G401 (cell line): ENCODE data around the gene IFITM1. TPM values are rescaled to one million over a fixed set of nuclear protein-coding genes. Genes with fewer than 3 reads are reported as not detected.
"Not testable (repeated sequence)": the region's sequence is repeated elsewhere in the genome, so short reads cannot be mapped to it uniquely, and the experiment has no call there.

Source experiments
- DNase-seq: peaks from one replicate; pipeline ENCODE4 v3.0.0-alpha.2; 2015; ENCODE audit warnings: low spot score
- in situ Hi-C: cut with HindIII; loops from 2 replicates; pipeline ENCODE4 v1.10.0; 2016; ENCODE audit warnings: low sequenced_read_pairs, mixed read lengths
- total RNA-seq: library from RNA; depleted of rRNA; stranded (reverse); fragments of >200 nt; shearing (Covaris generic); gene quantifications from 2 replicates; pipeline ENCODE4 v1.2.3, GENCODE V29; 2014; rRNA removed

The IFITM1 gene
- total RNA-seq, 1 experiment from 2014 or later, result 76.4 TPM

DNA sequence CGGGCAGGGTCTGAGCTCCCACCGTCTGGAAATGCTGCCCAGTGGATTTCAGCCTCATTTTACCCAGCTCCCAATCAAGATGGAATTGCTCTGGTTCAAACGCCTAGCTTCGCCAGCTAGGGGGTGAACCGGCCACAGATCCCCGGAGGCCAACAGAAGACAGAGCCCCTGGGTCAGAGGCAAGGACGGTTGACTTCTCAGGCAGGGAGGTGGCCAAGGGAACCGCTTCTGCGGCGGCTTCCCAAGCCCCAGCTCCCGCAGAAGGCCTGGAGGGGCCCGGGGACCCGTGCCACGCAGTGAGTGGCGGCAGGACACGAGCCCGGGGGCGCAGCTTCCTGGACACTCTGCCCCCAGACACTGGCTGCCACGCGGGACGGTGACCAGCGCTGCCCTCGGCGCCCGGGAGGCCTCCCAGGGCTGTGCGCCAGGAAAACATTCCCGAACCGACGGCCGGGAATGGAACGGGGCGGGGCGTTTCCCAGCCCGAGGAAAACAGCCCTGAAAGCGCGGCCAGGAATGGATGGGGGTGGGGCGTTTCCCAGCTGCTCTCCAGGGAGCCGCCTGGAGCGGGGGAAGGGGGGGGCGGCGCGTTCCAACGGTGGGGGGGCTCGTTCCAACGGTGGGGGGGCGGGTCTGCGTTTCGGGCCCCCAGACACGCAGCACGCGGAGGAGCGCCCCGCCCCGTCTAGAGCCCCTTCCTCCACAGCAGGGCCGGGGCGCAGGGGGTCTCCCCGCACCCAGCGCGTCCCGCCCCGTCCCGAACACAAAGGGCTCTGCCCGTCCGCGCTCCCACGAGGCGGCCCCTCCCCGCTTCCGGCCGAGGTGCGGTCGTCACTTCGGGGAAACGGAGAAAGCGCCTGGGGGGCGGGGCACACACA, 42.0 kb downstream of the IFITM1 start:
- DNase-seq, result no peak
- in situ Hi-C loops, result no loop called here

DNA sequence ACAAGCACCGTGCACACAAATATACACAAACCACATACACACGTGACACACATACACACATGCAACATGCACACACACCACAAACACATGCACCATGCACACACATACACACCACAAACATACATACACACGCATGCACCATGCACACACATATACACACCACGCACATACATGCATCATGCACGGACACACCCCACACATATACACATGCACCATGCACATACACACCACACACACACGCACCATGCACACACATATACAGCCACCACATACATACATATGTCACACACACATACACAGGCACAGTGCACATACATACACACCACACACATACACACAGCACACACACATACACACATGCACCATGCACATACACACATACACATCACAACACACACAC, 42.8 kb downstream of the IFITM1 start:
- in situ Hi-C loops, result no loop called here
- no peak for DNase-seq

DNA sequence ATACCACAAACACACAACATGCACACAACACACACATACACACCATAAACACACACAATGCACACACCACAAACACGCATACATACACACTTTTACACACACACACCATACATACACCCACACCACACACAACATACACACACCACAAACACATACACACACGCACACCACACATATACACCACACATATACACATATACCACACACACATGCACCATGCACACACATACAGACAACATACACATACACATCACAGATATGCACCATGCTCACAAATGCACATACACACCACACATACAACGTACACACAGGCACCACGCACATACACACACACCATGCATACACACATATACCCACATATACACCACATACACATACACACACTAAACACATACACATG, 43.7 kb downstream of the IFITM1 start:
- DNase-seq, result no peak

DNA sequence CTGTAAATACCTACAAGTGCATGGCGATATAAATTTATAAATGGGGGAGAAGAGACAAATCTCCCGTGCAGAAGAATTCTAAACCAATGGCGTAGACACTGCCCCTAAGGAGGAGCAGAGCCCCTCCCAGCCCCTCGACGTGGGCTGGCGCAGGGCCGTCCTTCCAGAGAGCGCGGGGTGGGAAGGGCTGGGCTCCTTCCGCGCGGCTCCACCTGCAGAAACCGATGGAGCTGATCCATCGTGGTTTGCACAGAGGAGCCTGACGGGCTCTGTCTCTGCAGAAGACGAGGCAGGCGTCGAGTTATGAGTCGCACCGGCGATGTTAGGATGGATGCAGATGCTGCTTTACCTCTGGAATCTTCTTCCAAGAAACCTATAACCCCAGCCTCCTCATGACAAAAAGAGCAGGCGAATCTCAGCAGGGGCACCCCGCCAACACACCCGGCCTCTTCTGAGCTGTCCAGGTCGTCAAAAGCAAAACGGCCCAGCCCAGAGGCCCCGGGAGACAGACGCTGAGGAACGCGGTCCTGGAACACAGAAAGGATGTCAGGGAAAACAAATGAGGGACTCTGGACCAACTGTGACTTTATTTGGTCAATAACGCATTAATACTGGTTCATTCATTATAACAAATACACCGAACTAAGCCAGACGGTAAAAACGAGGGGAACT, 44.4 kb downstream of the IFITM1 start:
- in situ Hi-C loops, result no loop called here
- no peak for DNase-seq

More for the DNA sequence above, 43.7 kb downstream of the IFITM1 start:
- in situ Hi-C loops, result no loop called here

DNA sequence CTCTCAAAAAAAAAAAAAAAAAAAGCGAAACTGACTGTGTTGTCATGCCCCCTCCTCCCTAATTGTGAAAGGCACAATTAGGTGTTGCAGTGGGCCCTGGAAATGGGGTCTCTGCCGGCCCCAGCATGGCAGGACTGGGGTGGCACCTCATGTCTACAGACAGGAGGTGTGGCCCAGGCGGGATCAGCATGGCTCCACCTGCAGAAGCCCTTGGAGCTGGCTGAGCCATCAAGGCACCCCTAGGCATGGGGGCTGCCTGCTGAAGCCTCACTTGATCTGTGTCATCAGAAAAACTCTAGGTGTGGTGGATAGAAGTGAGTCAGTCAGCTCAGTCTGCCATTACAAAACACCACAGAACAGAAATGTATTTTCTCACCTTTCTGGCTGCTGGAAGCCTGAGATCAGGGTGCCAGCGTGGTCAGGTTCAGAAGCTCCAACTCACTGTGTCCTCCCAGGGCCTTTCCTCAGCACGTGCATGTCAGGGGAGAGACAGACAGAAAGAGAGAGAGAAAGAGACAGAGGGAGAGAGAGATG, 45.4 kb downstream of the IFITM1 start:
- DNase-seq, result no peak
- in situ Hi-C loops, result no loop called here

DNA sequence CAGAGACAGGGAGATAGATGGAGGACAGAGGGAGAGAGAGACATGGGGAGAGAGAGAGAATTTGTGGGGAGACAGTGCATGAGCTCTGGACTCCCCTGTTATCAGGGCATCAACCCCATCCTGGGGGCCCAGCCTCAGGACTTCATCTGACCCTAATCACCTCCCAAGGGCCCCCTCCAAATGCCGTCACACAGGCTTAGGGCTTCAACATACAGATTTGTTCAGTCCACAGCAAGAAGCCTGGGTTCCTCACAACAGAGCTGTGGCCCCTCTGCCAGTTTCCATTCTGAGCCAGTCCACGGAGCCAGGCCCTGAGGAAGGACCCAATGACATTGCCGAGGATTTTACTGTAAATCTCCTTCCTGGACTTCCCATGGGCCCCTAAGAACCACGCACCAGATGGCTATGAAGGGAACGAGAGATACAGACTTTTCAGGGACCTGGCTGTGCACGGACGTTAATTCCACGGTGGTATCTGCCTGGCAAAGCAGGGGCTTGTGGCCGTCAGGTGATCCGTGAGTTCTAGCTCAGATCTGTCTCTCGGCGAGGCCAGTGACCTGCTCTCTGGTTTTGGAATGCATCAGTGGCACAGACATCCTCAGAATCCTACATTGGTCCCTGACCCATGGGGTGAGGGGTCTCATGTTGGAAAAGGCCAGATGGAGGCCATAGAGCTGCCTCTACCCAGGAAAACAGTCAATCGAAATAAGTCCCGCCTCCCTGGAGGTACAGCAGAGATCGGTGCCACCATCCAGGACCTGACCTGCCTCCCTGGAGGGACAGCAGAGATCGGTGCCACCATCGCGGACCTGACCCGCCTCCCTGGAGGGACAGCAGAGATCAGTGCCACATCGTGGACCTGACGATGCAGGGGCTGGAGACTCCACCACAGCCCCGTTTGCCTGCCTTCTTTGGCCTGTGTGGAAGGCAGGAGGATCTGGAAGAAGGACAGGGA, 46.8 kb downstream of the IFITM1 start:
- DNase-seq, result no peak
- in situ Hi-C loops, result no loop called here

DNA sequence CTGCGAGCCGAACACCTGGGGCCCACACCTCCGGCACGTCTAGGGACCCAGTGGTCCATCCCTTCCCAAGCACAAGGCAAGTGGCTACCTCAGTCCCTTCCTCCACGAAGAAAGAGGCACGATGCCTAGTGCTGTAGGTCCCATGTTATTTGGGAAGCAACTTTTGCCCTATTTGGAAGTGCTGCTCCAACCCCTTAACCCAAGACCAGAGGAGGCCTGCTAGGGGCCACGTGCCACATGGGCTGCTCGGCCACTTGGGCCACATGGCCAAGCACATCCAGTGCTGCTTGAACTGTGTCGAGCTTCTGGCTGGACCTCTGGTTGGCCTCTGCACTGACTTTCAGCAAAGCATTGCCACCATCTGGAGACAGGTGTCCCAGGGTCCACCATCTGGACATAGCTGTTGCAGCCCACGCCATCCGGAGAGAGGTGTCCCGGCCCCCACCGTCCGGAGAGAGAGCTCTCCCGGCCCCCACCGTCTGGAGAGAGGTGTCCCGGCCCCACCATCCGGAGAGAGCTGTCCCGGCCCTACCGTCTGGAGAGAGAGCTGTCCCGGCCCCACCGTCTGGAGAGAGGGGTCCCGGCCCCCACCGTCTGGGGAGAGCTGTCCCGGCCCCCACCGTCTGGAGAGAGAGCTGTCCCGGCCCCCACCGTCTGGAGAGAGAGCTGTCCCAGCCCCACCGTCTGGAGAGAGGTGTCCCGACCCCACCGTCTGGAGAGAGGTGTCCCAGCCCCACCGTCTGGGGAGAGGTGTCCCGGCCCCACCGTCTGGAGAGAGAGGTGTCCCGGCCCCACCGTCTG, 49.0 kb downstream of the IFITM1 start:
- in situ Hi-C loops, result no loop called here
- no peak for DNase-seq

DNA sequence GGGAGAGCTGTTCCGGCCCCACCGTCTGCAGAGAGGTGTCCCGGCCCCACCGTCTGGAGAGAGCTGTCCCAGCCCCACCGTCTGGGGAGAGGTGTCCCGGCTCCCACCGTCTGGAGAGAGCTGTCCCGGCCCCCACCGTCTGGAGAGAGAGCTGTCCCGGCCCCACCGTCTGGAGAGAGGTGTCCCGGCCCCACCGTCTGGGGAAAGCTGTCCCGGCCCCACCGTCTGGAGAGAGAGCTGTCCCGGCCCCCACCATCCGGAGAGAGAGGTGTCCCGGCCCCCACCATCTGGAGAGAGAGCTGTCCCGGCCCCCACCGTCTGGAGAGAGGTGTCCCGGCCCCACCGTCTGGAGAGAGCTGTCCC, 49.6 kb downstream of the IFITM1 start:
- DNase-seq, in situ Hi-C loops: not testable (repeated sequence)

DNA sequence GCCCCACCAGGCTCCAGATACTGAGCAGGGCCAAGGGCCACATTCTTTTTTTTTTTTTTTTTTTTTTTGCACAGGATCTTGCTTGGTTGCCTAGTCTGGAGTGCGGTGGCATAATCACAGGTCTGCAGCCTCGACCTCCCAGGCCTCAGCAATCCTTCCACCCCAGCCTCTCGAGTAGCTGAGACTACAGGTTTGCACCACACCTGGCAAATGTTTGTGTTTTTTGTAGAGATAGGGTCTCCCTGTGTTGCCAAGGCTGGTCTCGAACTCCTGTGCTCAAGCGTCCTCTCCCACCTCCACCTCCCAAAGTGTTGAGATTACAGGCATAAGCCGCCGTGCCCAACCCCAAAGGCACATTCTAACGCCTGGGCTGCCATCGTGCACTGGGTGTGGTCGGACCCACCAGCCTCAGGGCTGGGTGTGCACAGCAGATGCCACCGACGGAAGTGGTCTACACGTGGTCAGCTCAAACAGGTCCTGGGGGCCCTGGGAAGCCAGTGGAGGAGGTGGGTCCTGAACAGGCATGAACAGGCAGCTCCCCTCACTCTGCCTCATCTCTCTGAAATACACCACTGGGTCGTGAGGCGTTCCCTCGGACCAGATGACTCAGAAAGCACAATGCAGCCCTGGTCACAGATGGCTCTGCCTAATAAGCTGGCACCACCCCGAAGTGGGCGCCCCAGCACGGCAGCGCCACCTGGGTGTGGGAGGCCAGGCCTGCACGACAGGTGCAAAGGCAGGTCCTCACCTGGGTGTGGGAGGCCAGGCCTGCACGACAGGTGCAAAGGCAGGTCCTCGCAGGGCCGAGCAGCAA, 50.3 kb downstream of the IFITM1 start:
- no peak for DNase-seq

More for the DNA sequence above, 50.3 kb downstream of the IFITM1 start:
- in situ Hi-C loops, result no loop called here

Other genes starting within 250 kb of the IFITM1 start
- gene SCGB1C1, start 121.0 kb upstream of the IFITM1 start, total RNA-seq, result not detected in 2 replicates
- gene BET1L, start 106.6 kb upstream of the IFITM1 start, total RNA-seq, result 18.3 and 29.3 TPM in 2 replicates
- gene RIC8A, start 106.3 kb upstream of the IFITM1 start, total RNA-seq, result 98.9 and 101 TPM in 2 replicates
- gene SIRT3, start 77.7 kb upstream of the IFITM1 start, total RNA-seq, result 19.3 and 22.5 TPM in 2 replicates
- gene PSMD13, start 77.1 kb upstream of the IFITM1 start, total RNA-seq, result 175 and 208 TPM in 2 replicates
- gene NLRP6, start 35.6 kb upstream of the IFITM1 start, total RNA-seq, result not detected in 2 replicates
- gene PGGHG, start 24.9 kb upstream of the IFITM1 start, total RNA-seq, result 18.8 and 20.4 TPM in 2 replicates
- gene IFITM5, start 14.5 kb upstream of the IFITM1 start, total RNA-seq, result not detected in 2 replicates
- 7.8 and 31.3 TPM in 2 replicates for gene IFITM2, start 6.2 kb upstream of the IFITM1 start, total RNA-seq
- gene IFITM3, start 6.8 kb downstream of the IFITM1 start, total RNA-seq, result 36.2 and 45.8 TPM in 2 replicates
- gene B4GALNT4, start 55.5 kb downstream of the IFITM1 start, total RNA-seq, result 27.4 and 32.1 TPM in 2 replicates
- 1.1 and 7.9 TPM in 2 replicates for gene PKP3, start 80.2 kb downstream of the IFITM1 start, total RNA-seq
- 20.6 and 31.9 TPM in 2 replicates for gene SIGIRR, start 101.0 kb downstream of the IFITM1 start, total RNA-seq
- 0.31 and 0.98 TPM in 2 replicates for gene ANO9, start 128.0 kb downstream of the IFITM1 start, total RNA-seq
- gene PTDSS2, start 136.2 kb downstream of the IFITM1 start, total RNA-seq, result 78.1 and 84.1 TPM in 2 replicates
- gene RNH1, start 193.2 kb downstream of the IFITM1 start, total RNA-seq, result 164 and 168 TPM in 2 replicates
- 51.7 and 60.1 TPM in 2 replicates for gene HRAS, start 221.5 kb downstream of the IFITM1 start, total RNA-seq
- 0.03 and 1.0 TPM in 2 replicates for gene LRRC56, start 223.5 kb downstream of the IFITM1 start, total RNA-seq
- gene LMNTD2, start 246.7 kb downstream of the IFITM1 start, total RNA-seq, result 2.0 and 2.1 TPM in 2 replicates
- gene RASSF7, start 246.9 kb downstream of the IFITM1 start, total RNA-seq, result 43.1 and 107 TPM in 2 replicates